Brain pericyte (primary cell): Measurements from ENCODE around the gene HEXD.

Experiments used
- DNase-seq: peaks from one replicate; pipeline ENCODE4 v3.0.0-alpha.2; 2012; ENCODE audit warnings: low read depth, low spot score

The HEXD gene

DNA sequence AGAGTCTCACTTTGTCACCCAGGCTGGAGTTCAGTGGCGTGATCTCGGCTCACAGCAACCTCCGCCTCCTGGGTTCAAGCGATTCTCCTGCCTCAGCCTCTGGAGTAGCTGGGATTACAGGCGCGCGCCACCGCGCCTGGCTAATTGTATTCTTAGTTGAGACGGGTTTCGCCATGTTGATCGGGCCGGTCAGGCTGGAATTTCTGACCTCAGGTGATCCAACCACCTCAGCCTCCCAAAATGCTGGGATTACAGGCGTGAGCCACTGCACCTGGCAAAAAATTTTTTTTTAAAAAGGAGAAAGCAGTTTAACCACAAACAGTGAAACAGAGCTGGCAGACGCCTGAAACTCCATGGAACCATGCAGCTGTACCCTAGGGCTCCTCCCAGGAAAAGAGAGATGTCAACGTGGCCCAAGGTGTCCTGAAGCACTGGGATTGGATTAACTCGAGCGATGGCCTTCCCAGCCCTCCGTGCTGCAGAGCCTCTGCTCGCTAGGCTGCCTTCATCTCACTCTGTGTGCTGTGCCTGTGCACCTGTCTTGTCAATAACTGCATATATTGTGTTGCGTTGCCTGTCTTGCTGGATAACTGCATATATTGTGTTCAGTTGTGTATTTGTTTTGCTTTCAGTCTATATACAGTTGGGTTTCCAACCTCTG, 71.8 kb downstream of the HEXD start:
- DNase-seq = no peak

GRCh38 chr17:82490512-82491195, 72.5 kb downstream of the HEXD start:
- no peak for DNase-seq

GRCh38 chr17:82491196-82491530, 73.0 kb downstream of the HEXD start:
- DNase-seq = no peak

- DNase-seq = no peak
Observed at GRCh38 chr17:82491533-82491932, 73.4 kb downstream of the HEXD start.
